GM23338 (cell line): Measurements from ENCODE around the gene KANK4.

Experiments used
- EZH2 ChIP-seq: fragments of 200-600 bp; sonication (generic); IDR thresholded peaks from one replicate; pipeline ENCODE4 v1.8.0; 2017; ENCODE audit warnings: antibody characterized with exemption, mild to moderate bottlenecking, low read depth; ENCODE audit not compliant: unreplicated experiment
- EZH2phosphoT487 ChIP-seq: fragments of 200-600 bp; sonication (generic); IDR thresholded peaks from one replicate; pipeline ENCODE4 v1.8.1; 2018; ENCODE audit warnings: antibody characterized with exemption; ENCODE audit not compliant: unreplicated experiment
- POLR2AphosphoS5 ChIP-seq: IDR thresholded peaks from 2 replicates; pipeline ENCODE4 v1.6.1; 2016; ENCODE audit warnings: antibody characterized with exemption, low read depth
- TF ChIP-seq, protein P1 (sequence below), 2 experiments: fragments of 200-600 bp in 1 of 2; sonication (generic) in 1 of 2; conservative IDR thresholded peaks; 2 replicates each; pipeline versions ENCODE4 v1.5.1 to v1.6.1; 2016 to 2017; ENCODE audit warnings: antibody characterized with exemption in 2 of 2, low read depth in 2 of 2, mild to moderate bottlenecking in 2 of 2, moderate library complexity in 1 of 2

DNA sequence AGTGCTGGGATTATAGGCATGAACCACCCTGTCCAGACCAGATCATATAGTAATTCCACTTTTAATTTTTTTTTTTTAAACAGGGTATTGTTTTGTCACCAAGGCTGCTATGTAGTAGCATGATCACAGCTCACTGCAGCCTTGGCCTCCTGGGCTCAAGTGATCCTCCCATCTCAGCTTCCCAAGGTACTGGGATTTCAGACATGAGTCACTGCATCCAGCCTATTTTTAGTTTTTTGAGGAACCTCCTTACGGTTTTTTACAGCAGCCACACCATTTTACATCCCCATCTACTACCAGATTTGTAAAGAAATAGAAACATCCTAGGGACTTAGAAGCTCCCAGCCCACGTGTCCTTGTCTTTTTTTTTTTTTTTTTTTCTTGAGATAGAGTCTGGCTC lies 100.6 kb downstream of the KANK4 start:
- no peak for TF ChIP-seq POLR2AphosphoS5
- TF ChIP-seq, protein P1, sequence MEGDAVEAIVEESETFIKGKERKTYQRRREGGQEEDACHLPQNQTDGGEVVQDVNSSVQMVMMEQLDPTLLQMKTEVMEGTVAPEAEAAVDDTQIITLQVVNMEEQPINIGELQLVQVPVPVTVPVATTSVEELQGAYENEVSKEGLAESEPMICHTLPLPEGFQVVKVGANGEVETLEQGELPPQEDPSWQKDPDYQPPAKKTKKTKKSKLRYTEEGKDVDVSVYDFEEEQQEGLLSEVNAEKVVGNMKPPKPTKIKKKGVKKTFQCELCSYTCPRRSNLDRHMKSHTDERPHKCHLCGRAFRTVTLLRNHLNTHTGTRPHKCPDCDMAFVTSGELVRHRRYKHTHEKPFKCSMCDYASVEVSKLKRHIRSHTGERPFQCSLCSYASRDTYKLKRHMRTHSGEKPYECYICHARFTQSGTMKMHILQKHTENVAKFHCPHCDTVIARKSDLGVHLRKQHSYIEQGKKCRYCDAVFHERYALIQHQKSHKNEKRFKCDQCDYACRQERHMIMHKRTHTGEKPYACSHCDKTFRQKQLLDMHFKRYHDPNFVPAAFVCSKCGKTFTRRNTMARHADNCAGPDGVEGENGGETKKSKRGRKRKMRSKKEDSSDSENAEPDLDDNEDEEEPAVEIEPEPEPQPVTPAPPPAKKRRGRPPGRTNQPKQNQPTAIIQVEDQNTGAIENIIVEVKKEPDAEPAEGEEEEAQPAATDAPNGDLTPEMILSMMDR (conservative IDR thresholded peaks at IDR 0.05; ENCODE audit: low read depth in 2 of 2), result no peak
- TF ChIP-seq EZH2, result no peak
- TF ChIP-seq EZH2phosphoT487, result no peak
